GM08714 (cell line): ENCODE measurements around the gene ATP1A3.
"Not testable (repeated sequence)": the region's sequence is repeated elsewhere in the genome, so short reads cannot be mapped to it uniquely, and the experiment has no call there.

Source experiments
- H3K4me3 ChIP-seq: fragments of 200-500 bp; sonication (Bioruptor generic); 2 replicates; pipeline ENCODE4 v1.5.1; 2014; ENCODE audit warnings: mild to moderate bottlenecking, low read length, inconsistent platforms
- ZNF274 ChIP-seq: IDR thresholded peaks from 2 replicates; pipeline ENCODE4 v1.6.1; 2012; ENCODE audit warnings: mild to moderate bottlenecking, low read depth, low read length

Gene ATP1A3

GRCh38 chr19:41957838-41958366 lies 36.1 kb downstream of the ATP1A3 start:
- H3K4me3 ChIP-seq = peak overlapping the region; percentile 76; the same call in 1 of the 2 replicates
- no peak for TF ChIP-seq ZNF274

DNA sequence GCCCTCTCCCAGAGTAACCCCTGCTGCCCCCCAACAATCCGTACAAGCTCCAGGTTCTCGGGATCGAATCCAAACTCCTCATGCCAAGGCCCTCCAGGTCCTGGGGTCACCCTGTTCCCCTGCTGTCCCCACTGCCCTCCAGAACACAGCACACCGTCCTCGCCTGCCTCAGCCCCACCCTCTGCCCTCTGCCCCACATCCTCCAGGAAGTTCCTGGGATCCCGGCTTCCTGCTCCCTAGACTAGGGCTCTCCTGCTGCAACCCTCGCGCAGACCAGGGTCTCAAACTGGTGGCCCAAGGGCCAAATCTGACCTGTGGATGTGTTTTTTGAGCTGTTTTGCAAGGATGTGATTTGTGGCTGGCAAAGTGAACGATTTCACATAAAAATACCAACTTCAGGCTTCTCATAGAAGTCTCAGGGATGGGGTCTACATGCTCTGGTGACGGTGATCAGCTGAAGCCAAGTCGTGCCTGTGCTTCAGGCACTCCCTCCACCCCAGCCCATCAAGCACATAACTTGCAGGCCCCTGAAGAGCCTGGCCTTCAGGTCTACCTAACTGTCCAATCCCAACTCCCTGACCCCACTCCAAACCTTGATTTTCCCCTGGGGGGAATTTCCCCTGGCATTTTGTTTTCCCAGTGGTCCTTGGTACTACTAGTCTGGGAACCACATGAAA lies 36.7 kb downstream of the ATP1A3 start:
- no peak for TF ChIP-seq ZNF274
- H3K4me3 ChIP-seq = no peak overlapping the region

- TF ChIP-seq ZNF274 = no peak
- H3K4me3 ChIP-seq = no peak overlapping the region
Observed at GRCh38 chr19:41956621-41957020, 37.4 kb downstream of the ATP1A3 start.

DNA sequence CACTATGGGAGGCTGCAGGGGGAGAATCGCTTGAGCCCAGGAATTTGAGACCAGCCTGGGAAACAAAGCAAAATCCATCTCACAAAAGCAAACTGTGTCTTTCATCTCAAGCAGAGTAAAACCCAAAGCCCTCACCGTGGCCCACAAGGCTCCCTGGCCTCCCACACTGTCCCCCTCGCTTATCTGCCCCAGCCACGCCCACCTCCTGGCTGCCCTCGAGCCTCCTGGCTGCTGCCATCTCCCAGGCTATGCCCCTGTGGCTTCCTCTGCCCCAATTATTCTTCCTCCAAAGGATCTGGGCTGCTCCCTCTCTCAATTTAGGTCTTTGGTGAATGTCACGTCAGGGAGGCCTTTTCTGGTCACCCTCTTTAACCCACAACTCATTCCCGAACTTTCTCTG lies 38.5 kb downstream of the ATP1A3 start:
- H3K4me3 ChIP-seq = no peak overlapping the region
- no peak for TF ChIP-seq ZNF274

DNA sequence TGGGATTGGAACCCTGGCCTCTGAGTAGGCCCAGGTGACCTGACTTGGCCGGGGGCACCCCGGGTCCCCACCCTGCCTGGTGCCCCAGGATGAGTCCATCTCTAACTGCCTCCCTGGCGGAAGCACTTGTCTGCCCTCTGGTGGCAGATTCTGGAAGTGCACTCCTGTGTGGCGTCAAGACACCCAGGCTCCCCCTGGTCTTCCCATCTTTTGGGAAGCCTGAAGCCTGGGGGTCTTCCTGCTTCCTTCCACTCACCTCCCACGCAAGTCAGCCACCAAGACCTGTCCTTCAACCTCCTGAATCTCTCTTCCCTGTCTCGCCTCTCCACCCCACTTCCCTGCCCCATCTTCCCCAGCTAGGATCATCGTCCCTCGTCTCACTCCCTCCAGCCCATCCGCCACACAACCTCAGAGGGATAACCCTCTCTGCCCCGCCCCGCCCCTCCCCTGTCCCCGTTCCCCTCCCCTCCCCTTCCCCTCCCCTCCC lies 42.3 kb downstream of the ATP1A3 start:
- TF ChIP-seq ZNF274 = no peak
- H3K4me3 ChIP-seq = no peak overlapping the region

GRCh38 chr19:41947091-41947490 lies 46.9 kb downstream of the ATP1A3 start:
- H3K4me3 ChIP-seq = no peak overlapping the region
- no peak for TF ChIP-seq ZNF274

- H3K4me3 ChIP-seq = no peak overlapping the region; the same call in 1 of the 2 replicates
Observed at GRCh38 chr19:41945135-41945766, 48.8 kb downstream of the ATP1A3 start.

GRCh38 chr19:41944336-41944735 lies 49.7 kb downstream of the ATP1A3 start:
- no peak for TF ChIP-seq ZNF274
- no peak overlapping the region for H3K4me3 ChIP-seq

More at GRCh38 chr19:41945135-41945766, 48.8 kb downstream of the ATP1A3 start:
- TF ChIP-seq ZNF274 = no peak

DNA sequence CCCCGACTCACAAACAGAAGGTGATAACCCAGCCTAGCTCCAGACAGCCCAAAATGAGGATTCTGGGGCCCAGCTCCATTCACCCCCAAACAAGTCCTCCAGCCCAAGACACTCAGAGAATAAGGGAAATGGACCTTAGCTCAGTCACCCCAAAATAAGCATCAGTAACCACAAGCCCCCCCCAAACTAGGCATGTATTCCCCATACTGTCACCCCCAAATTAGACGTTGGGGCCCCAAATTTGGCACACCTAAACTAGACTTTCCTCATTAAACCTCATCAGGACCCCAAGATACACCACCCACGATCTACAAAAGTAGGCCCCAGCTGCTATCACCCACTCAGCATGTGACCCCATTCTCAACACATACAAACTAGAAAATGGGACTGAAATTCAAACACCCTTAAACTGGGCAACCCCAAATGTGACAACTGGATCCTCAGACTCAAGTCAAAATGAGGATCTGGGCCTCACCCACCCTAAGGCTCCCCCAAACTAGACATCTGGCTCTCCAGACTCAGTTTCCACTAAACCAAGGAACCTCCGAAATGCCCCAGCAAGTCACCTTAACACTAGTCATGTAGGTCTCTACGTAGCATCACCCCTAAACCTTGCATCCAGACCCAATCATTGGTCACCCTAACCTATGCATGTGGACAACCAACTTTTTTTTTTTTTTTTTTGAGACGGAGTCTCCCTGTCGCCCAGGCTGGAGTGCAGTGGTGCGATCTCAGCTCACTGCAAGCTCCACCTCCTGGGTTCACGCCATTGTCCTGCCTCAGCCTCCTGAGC lies 52.4 kb downstream of the ATP1A3 start:
- TF ChIP-seq ZNF274 = no peak
- H3K4me3 ChIP-seq = no peak overlapping the region

DNA sequence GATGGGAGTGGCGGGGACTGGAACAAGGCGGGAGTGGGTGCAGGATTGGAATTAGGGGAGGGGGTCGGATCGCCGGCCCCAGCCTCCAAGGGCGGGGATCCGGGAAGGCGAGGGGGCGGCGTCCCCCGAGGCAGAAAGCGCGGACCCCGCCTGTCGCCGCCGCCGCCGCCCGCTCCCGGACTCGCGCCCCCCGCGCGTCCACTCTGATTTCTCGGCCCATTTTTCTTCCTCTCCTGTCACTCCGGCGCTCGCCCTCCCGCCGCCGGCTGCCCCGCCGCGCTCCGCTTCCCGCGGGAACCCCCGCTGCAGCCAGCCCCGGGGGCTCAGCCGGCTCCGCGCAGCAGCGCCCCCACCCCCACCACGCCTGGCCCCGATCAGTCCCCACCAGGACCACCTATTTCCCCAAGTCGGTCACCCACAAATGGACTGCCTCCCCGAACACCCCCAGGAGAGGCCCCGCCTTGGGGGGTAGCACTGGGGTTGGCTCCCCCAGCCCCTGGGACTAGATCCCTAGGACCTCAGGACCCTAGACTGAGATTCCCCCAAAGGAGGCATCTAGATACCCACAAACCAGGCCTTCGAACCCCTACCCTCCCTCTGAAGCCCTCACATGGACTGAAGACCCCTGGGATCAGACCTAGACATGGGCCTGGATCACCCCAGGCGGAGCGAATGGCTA lies 53.2 kb downstream of the ATP1A3 start:
- peak overlapping the region; percentile 49; the same call in 1 of the 2 replicates for H3K4me3 ChIP-seq
- no peak for TF ChIP-seq ZNF274

- TF ChIP-seq ZNF274 = no peak
- H3K4me3 ChIP-seq = peak overlapping the region; percentile 49; the same call in 1 of the 2 replicates
Observed at GRCh38 chr19:41939861-41940730, 53.9 kb downstream of the ATP1A3 start.

DNA sequence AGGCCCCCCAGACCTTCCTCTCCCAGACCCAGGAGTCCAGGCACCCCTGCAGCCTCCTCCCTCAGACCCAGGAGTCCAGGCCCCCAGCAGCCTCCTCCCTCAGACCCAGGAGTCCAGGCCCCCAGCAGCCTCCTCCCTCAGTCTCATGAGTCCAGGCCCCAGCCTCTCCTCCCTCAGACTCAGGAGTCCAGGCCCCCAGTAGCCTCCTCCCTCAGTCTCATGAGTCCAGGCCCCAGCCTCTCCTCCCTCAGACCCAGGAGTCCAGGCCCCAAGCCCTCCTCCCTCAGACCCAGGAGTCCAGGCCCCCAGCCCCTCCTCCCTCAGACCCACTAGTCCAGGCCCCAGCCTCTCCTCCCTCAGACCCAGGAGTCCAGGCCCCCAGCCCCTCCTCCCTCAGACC lies 54.8 kb downstream of the ATP1A3 start:
- H3K4me3 ChIP-seq = not testable (repeated sequence)
